B cell (primary cell): ENCODE results near the gene AXIN1.
"Not testable (repeated sequence)": the region's sequence is repeated elsewhere in the genome, so short reads cannot be mapped to it uniquely, and the experiment has no call there.

Experiments
- CTCF ChIP-seq: fragments of 200-600 bp; IDR thresholded peaks from one replicate; pipeline ENCODE4 v1.8.0; 2022; ENCODE audit warnings: antibody characterized with exemption, mild to moderate bottlenecking
- EZH2 ChIP-seq: IDR thresholded peaks from 2 replicates; pipeline ENCODE4 v1.6.1; 2012; ENCODE audit warnings: borderline replicate concordance, low read depth, mild to moderate bottlenecking, moderate library complexity, low read length; ENCODE audit not compliant: insufficient read depth, poor library complexity, severe bottlenecking

GRCh38 chr16:341095-341973 lies 11.2 kb downstream of the AXIN1 start:
- not testable (repeated sequence) for TF ChIP-seq CTCF, EZH2
